Kidney (tissue), 14 donors: ENCODE results near the gene ETV7. TPM values are rescaled to one million over a fixed set of nuclear protein-coding genes. Genes with fewer than 3 reads are reported as not detected.

Source experiments
- DNase-seq, 5 donors: peaks; one replicate each; pipeline ENCODE4 v3.0.0-alpha.2; 2013 to 2020
- FAIRE-seq: peaks from 2 replicates; lab custom pipeline; 2012; peaks lifted over from hg19 to GRCh38; lab: Jason Lieb, UNC
- H3K27ac ChIP-seq, 2 donors: one replicate each; pipeline ENCODE4 v1.7.0; 2013; ENCODE audit warnings: low read depth in 2 of 2, low read length in 2 of 2, inconsistent platforms in 1 of 2
- H3K27me3 ChIP-seq: one replicate; pipeline ENCODE4 v1.7.1; 2013; ENCODE audit warnings: low read length, inconsistent platforms; ENCODE audit not compliant: control insufficient read depth, insufficient read depth
- H3K36me3 ChIP-seq, 3 donors: one replicate each; pipeline versions ENCODE4 v1.7.0 to v1.7.1; 2013; ENCODE audit warnings: low read length in 3 of 3, control low read depth in 1 of 3, inconsistent platforms in 1 of 3; ENCODE audit not compliant: insufficient read depth in 3 of 3, control insufficient read depth in 2 of 3
- H3K4me1 ChIP-seq, 3 donors: one replicate each; pipeline versions ENCODE4 v1.7.0 to v1.7.1; 2013; ENCODE audit warnings: low read length in 3 of 3, inconsistent platforms in 1 of 3, low read depth in 1 of 3; ENCODE audit not compliant: control insufficient read depth in 2 of 3, insufficient read depth in 2 of 3
- H3K4me3 ChIP-seq, 3 donors: one replicate each; pipeline versions ENCODE4 v1.7.0 to v1.8.1; 2013; ENCODE audit warnings: low read length in 3 of 3, control low read depth in 1 of 3, inconsistent platforms in 1 of 3
- H3K9ac ChIP-seq, 3 donors: one replicate each; pipeline versions ENCODE4 v1.7.0 to v1.7.1; 2013; ENCODE audit warnings: low read length in 3 of 3, control low read depth in 1 of 3, inconsistent platforms in 1 of 3
- H3K9me3 ChIP-seq, 3 donors: one replicate each; pipeline versions ENCODE4 v1.7.0 to v1.7.1; 2013; ENCODE audit warnings: low read length in 3 of 3, control low read depth in 1 of 3, inconsistent platforms in 1 of 3; ENCODE audit not compliant: control insufficient read depth in 2 of 3, insufficient read depth in 1 of 3
- intact Hi-C: fragments of 100-400 bp; cut with DNase I; formaldehyde crosslinking; loops from one replicate; pipeline ENCODE4 v1.11.1; 2022
- polyA plus RNA-seq: library from polyadenylated mRNA; stranded (reverse); fragments of 350-450 nt; fragmentation: Illumina TruSeq; extraction: RNeasy Lipid Tissue Mini Kit (QIAGEN cat#74804); gene quantifications from one replicate; pipeline ENCODE4 v1.2.3, GENCODE V29; 2014; ENCODE audit warnings: low read depth, low replicate concordance; ENCODE audit not compliant: insufficient read depth
- total RNA-seq: library from RNA; stranded (reverse); fragmentation: NEBNext Ultra II Directional; extraction: Animal tissue kit (Norgen Biotek cat#: 25700); gene quantifications from one replicate; pipeline ENCODE4 v1.2.1, GENCODE V29; 2021
- TF ChIP-seq, protein P1 (sequence below): IDR thresholded peaks from 3 replicates; pipeline ENCODE4 v1.5.1; 2012; ENCODE audit warnings: mild to moderate bottlenecking, moderate library complexity, borderline replicate concordance; ENCODE audit not compliant: insufficient read depth; ENCODE audit errors: extremely low read depth
- donor health status: control.
- donor health status: control.
- donor health status: control.
- donor health status: control.
- donor health status: control.
- donor health status: DM: yes; HTN: yes; CAD: no.
- donor health status: Normal renal cell carcinoma (clear cell type).

ETV7 gene
- total and polyA plus RNA-seq, 2 donors from 2014 or later = 0.99 to 4.6 TPM

DNA sequence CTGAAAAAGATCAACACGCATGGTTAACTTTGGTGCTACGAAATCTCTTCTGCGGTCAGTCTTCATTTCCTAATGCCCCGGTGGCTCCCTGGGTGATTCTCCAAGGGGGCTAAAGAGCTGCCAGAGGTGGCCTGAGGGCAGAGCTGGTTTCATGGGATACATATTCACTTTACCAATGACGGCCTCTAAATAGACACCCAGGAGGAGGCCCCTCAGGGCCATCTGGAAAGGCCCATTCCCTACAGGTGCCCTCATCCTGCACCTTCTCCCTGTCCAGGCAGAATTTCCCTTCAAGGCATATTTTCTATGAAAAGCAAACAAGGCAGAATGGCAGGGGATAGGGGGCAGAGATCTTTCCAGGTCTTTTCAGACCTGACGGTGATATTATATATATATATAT lies 63.3 kb downstream of the ETV7 start:
- TF ChIP-seq, protein P1, sequence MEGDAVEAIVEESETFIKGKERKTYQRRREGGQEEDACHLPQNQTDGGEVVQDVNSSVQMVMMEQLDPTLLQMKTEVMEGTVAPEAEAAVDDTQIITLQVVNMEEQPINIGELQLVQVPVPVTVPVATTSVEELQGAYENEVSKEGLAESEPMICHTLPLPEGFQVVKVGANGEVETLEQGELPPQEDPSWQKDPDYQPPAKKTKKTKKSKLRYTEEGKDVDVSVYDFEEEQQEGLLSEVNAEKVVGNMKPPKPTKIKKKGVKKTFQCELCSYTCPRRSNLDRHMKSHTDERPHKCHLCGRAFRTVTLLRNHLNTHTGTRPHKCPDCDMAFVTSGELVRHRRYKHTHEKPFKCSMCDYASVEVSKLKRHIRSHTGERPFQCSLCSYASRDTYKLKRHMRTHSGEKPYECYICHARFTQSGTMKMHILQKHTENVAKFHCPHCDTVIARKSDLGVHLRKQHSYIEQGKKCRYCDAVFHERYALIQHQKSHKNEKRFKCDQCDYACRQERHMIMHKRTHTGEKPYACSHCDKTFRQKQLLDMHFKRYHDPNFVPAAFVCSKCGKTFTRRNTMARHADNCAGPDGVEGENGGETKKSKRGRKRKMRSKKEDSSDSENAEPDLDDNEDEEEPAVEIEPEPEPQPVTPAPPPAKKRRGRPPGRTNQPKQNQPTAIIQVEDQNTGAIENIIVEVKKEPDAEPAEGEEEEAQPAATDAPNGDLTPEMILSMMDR = no peak
- DNase-seq = no peak
- intact Hi-C loops = no loop called here
- Histone ChIP-seq H3K9ac (no peak overlapping the region), H3K4me1 (no peaks in the 10 kb centered on the region), H3K4me3 (no peak overlapping the region), H3K27ac (no peak overlapping the region), H3K9me3 (no peaks in the 10 kb centered on the region), H3K27me3 (no peaks in the 10 kb centered on the region), H3K36me3 (no peaks in the 10 kb centered on the region)
- no peak for FAIRE-seq

DNA sequence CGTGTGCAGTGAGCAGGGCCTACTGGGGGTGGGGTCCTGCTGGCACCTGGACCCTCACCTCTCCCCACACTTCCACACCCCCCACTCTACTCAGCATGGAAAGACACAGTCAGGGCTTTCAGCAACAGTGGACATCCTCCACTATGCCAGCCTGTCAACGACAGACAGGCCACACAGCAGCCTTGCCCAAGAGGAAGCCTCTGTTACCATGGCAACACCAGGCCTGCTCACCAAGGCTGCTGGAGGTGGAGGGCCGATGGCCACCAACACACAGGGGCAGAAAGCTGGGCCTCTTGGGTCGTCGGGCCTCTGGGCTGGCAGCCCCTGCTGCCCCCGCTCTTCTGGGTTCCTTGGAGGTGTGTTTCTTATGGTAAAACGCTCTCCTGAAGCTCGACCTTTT lies 64.4 kb downstream of the ETV7 start:
- Histone ChIP-seq H3K9ac (no peak overlapping the region), H3K27me3 (no peaks in the 10 kb centered on the region), H3K9me3 (no peaks in the 10 kb centered on the region), H3K36me3 (no peaks in the 10 kb centered on the region), H3K4me3 (no peak overlapping the region), H3K27ac (no peak overlapping the region), H3K4me1 (no peaks in the 10 kb centered on the region)
- no peak for DNase-seq
- TF ChIP-seq, protein P1 = no peak
- FAIRE-seq = no peak
- intact Hi-C loops = no loop called here

DNA sequence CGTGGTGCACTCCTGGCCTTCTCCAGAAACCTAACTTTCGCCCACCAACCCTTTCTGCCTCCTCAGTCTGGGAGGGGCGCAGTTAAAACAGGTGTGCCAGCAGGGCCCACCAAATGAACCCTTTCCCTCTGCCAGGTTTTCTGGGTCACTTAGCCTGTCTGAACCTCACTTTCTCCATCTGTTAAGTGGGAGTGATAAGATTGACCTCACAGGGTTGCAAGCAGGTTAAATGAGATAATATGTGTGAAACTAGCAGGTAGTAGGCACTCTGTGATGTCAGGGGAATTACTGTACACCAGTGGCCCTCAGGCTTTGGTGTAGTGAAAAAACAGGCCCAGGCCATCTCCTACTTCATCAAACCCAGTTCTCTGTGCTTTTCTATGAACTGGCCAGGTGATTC lies 64.9 kb downstream of the ETV7 start:
- TF ChIP-seq, protein P1 = no peak
- H3K9me3 ChIP-seq = no peaks in the 10 kb centered on the region
- no peaks in the 10 kb centered on the region for H3K36me3 ChIP-seq
- no peaks in the 10 kb centered on the region for H3K4me1 ChIP-seq
- H3K4me3 ChIP-seq = no peak overlapping the region
- intact Hi-C loops = no loop called here
- H3K9ac ChIP-seq = no peak overlapping the region
- no peak for FAIRE-seq
- no peaks in the 10 kb centered on the region for H3K27me3 ChIP-seq
- no peak overlapping the region for H3K27ac ChIP-seq
- DNase-seq = no peak

DNA sequence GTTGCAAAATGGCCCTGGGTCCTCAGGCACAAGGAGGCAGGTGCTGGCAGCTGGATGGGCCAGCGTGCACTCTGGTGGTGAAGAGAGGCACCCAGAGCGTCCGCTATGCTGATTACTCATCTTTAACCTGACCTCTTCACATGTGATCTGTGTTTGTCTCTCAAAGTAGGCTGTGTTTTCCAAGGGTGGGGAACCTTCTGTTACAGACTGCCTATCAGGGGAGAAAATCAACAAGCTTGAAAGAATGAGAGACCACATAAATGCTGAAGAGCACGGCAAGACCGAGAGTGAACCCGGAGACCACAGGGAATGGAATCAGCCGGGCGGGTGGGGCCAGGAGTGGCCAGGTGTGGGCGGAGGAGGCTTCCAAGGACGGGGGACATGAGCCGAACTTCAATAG lies 67.0 kb downstream of the ETV7 start:
- no peaks in the 10 kb centered on the region for H3K9me3 ChIP-seq
- no peak overlapping the region for H3K27ac ChIP-seq
- no peaks in the 10 kb centered on the region for H3K4me1 ChIP-seq
- DNase-seq (no peak), FAIRE-seq (no peak)
- H3K4me3 ChIP-seq = no peak overlapping the region
- no peak overlapping the region for H3K9ac ChIP-seq
- intact Hi-C loops = no loop called here
- H3K27me3 ChIP-seq = no peaks in the 10 kb centered on the region
- TF ChIP-seq, protein P1 = no peak
- no peaks in the 10 kb centered on the region for H3K36me3 ChIP-seq
